Measurements from ENCODE around the gene RPL9.

- TF ChIP-seq EZH2 (IDR thresholded peaks at IDR 0.05): no peak
- no peak for TF ChIP-seq CTCF (IDR thresholded peaks at IDR 0.05 in 2 of 3, conservative IDR thresholded peaks at IDR 0.05 in 1 of 3; ENCODE audit: borderline replicate concordance in 1 of 3, insufficient read depth in 1 of 3, low read depth in 2 of 3, low read length in 2 of 3)
- TF ChIP-seq ZBTB33 (IDR thresholded peaks at IDR 0.05; ENCODE audit: extremely low read depth, insufficient replicate concordance, low read length): no peak
- no peak for TF ChIP-seq POLR2A (IDR thresholded peaks at IDR 0.05; ENCODE audit: borderline replicate concordance, extremely low read depth, insufficient read depth, insufficient read length)
- TF ChIP-seq REST (IDR thresholded peaks at IDR 0.05; ENCODE audit: low read depth): no peak
- TF ChIP-seq SP1 (IDR thresholded peaks at IDR 0.05; ENCODE audit: low read depth): no peak
- TF ChIP-seq SRF (IDR thresholded peaks at IDR 0.05; ENCODE audit: low read depth): no peak
- TF ChIP-seq EZH2phosphoT487 (IDR thresholded peaks at IDR 0.05; ENCODE audit: borderline replicate concordance): no peak
- TF ChIP-seq POLR2AphosphoS5 (IDR thresholded peaks at IDR 0.05; ENCODE audit: low read depth, low read length): no peak
- no peak for TF ChIP-seq CEBPB (IDR thresholded peaks at IDR 0.05; ENCODE audit: low read depth)
- no peak for TF ChIP-seq EGR1 (IDR thresholded peaks at IDR 0.05; ENCODE audit: low read depth)
- TF ChIP-seq ELF1 (IDR thresholded peaks at IDR 0.05; ENCODE audit: borderline replicate concordance, low read depth): no peak
- TF ChIP-seq CBX3 (IDR thresholded peaks at IDR 0.05; ENCODE audit: low read depth): no peak
Measured at GRCh38 chr4:39427520-39428114, 31.1 kb downstream of the RPL9 start.

All from HCT116 (cell line).